Aorta (tissue), 5 donors: ENCODE results near the gene DHRS7C. TPM values are rescaled to one million over a fixed set of nuclear protein-coding genes. Genes with fewer than 3 reads are reported as not detected.

ENCODE experiments used
- ATAC-seq: fragments of 200-7000 bp; cut with Tn5 transposase; one replicate; pipeline ENCODE4 v1.9.1; 2022; ENCODE audit warnings: moderate library complexity; ENCODE audit not compliant: low FRiP score
- DNase-seq, 2 donors: peaks; one replicate each; pipeline ENCODE4 v3.0.0-alpha.2; 2020
- H3K27ac ChIP-seq, 2 donors: one replicate each; pipeline ENCODE4 v1.5.1; 2013; ENCODE audit warnings: low read length in 2 of 2, mild to moderate bottlenecking in 2 of 2, moderate library complexity in 2 of 2, control low read depth in 1 of 2, inconsistent platforms in 1 of 2, low read depth in 1 of 2
- H3K27me3 ChIP-seq, 2 donors: one replicate each; pipeline ENCODE4 v1.6.1; 2013; ENCODE audit warnings: control low read depth in 1 of 2, low read length in 1 of 2, mild to moderate bottlenecking in 1 of 2, moderate library complexity in 1 of 2; ENCODE audit not compliant: insufficient read depth in 2 of 2, control insufficient read depth in 1 of 2
- H3K36me3 ChIP-seq, 2 donors: one replicate each; pipeline ENCODE4 v1.6.1; 2013; ENCODE audit warnings: control low read depth in 1 of 2, low read length in 1 of 2, mild to moderate bottlenecking in 1 of 2; ENCODE audit not compliant: insufficient read depth in 2 of 2, control insufficient read depth in 1 of 2
- H3K4me1 ChIP-seq, 2 donors: one replicate each; pipeline ENCODE4 v1.6.1; 2013; ENCODE audit warnings: low read length in 2 of 2, control low read depth in 1 of 2, mild to moderate bottlenecking in 1 of 2, moderate library complexity in 1 of 2; ENCODE audit not compliant: insufficient read depth in 2 of 2, control insufficient read depth in 1 of 2
- H3K4me3 ChIP-seq, 2 donors: one replicate each; pipeline ENCODE4 v1.5.1; 2013; ENCODE audit warnings: low read length in 2 of 2, control low read depth in 1 of 2, mild to moderate bottlenecking in 1 of 2
- H3K9me3 ChIP-seq: one replicate; pipeline ENCODE4 v1.6.1; 2013; ENCODE audit warnings: mild to moderate bottlenecking, low read length; ENCODE audit not compliant: control insufficient read depth
- WGBS, 2 donors: extraction: QIAGEN DNeasy Blood & Tissue Kit; methylation state at CpG; one replicate each; pipeline ENCODE4 v1.1.7; 2013; 5-methylcytosine and 5-hydroxymethylcytosine counted together
- intact Hi-C, 2 donors: fragments of 100-400 bp; cut with DNase I; formaldehyde crosslinking; loops; one replicate each; pipeline versions ENCODE4 v1.14.2 to v1.15.0; 2022
- polyA plus RNA-seq, 2 donors: library from polyadenylated mRNA; stranded (reverse); fragments of 200-250 nt; gene quantifications; one replicate each; pipeline ENCODE4 v1.2.3, GENCODE V29; 2013
- total RNA-seq, 2 donors: library from RNA; stranded (reverse); fragmentation: NEBNext Ultra II Directional; extraction: Animal tissue kit (Norgen Biotek cat#: 25700); gene quantifications; one replicate each; pipeline ENCODE4 v1.2.1, GENCODE V29; 2021
- donor health status: healthy with polysubstance abuse.
- donor health status: Bipolar disorder and iron deficiency.
- donor health status: DM: no; HTN: no; CAD: no.
- donor health status: DM: no; HTN: no; CAD: no.
- donor health status: DM: yes; HTN: yes; CAD: no.

Gene DHRS7C
- total and polyA plus RNA-seq, 4 donors = not detected

DNA sequence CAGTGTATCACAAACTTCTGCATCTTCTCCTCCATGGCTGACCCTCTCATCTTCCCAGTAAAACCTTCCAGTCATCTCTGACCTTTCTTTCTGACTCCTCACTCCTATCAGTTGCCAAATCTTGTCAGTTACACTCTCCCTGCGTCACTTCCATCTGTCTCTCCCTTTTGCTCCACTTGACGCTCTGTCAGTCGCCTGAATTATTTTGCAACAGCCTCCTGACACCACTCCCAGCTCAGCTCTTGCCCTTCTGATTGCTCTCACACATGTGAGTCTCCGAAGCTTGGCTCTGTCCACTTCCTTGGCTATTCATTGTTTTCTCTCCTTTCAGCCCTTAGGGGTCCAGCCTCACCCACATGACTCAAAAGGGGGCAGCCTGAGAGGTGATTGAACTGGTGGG is 27.7 kb downstream of the DHRS7C start:
- Histone ChIP-seq H3K4me1 (no peaks in the 10 kb centered on the region), H3K27ac (no peak overlapping the region), H3K4me3 (no peak overlapping the region), H3K36me3 (no peaks in the 10 kb centered on the region), H3K27me3 (peaks cover 0 to 1% of the 10 kb centered on the region in 2 donors), H3K9me3 (no peaks in the 10 kb centered on the region)
- WGBS, 2 donors = 25% methylated on average over 4 of the region's 4 CpGs
- intact Hi-C loops = no loop called here
- ATAC-seq = no peak
- no peak for DNase-seq

DNA sequence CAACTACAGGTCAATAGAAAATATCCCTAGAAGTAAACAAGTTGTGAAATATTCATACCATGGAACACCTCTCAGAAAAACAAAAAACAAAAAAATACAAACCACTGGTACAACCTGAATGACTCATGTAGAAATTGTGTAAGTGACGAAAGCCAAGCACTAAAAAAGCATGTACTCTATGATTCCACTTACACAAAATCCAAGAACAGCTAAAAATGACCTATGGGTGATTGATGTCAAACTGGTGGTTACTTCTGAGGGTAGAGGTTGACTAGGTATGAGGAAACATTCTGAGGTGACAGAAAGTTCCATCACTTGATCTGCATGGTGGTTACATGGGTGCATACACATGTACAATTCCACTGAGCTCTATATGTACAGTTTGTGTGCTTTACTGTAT is 31.1 kb downstream of the DHRS7C start:
- H3K36me3 ChIP-seq = no peaks in the 10 kb centered on the region
- 59 to 74% methylated on average over 1 of the region's 1 CpG for WGBS, 2 donors

DNA sequence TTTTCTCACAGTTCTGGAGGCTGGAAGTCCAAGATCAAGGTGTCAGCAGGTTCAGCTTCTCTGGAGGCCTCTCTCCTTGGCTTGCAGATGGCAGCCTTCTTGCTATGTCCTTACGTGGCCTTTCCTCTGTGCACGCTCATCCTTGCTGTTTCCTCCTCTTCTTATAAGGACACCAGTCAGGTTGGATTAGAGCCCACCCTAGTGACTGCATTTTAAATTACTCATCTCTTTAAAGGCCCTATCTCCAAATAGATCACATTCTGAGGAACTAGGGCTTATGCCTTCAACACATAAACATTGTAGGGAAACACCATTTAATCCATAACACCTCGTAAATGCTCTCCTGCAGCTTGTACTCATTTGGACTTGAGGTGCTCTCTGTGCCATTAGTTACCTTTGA is 36.3 kb downstream of the DHRS7C start:
- WGBS, 2 donors = 75 to 76% methylated on average over 3 of the region's 3 CpGs
- Histone ChIP-seq H3K9me3 (peaks cover 8% of the 10 kb centered on the region), H3K27ac (no peak overlapping the region), H3K27me3 (peaks cover 0 to 3% of the 10 kb centered on the region in 2 donors), H3K36me3 (no peaks in the 10 kb centered on the region), H3K4me3 (no peak overlapping the region), H3K4me1 (no peaks in the 10 kb centered on the region)
- DNase-seq (no peak), ATAC-seq (no peak)
- intact Hi-C loops = no loop called here

More for the DNA sequence above, 31.1 kb downstream of the DHRS7C start:
- ATAC-seq = no peak
- Histone ChIP-seq H3K27me3 (peaks cover 0 to 1% of the 10 kb centered on the region in 2 donors), H3K9me3 (peaks cover 2% of the 10 kb centered on the region), H3K27ac (no peak overlapping the region), H3K4me1 (no peaks in the 10 kb centered on the region), H3K4me3 (no peak overlapping the region)
- no peak for DNase-seq
- intact Hi-C loops = no loop called here

DNA sequence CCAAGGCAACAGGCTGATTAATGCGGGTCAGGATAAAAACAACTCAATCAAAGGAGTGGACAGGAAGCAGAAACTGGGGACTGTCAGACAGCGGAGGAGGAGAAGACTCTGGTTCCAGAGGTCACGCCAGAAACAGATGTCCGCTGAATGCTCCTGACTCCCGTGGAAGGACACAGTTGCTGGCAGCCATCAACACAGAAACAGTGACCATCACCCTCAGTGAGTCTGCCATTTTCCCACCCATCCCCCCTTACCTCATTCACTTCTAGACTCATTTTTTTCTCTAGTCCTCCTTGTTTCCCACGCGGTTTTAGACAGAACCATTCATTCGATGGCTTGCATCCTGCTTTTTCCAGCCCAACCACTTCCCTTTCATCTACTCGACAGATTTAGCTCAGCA is 40.9 kb downstream of the DHRS7C start:
- Histone ChIP-seq H3K36me3 (no peaks in the 10 kb centered on the region), H3K27me3 (peaks cover 0 to 3% of the 10 kb centered on the region in 2 donors), H3K4me3 (no peak overlapping the region), H3K4me1 (no peaks in the 10 kb centered on the region), H3K9me3 (peaks cover 6% of the 10 kb centered on the region), H3K27ac (no peak overlapping the region)
- no peak for ATAC-seq
- 36 to 43% methylated on average over 9 of the region's 9 CpGs for WGBS, 2 donors
- intact Hi-C loops = no loop called here
- DNase-seq = no peak

DNA sequence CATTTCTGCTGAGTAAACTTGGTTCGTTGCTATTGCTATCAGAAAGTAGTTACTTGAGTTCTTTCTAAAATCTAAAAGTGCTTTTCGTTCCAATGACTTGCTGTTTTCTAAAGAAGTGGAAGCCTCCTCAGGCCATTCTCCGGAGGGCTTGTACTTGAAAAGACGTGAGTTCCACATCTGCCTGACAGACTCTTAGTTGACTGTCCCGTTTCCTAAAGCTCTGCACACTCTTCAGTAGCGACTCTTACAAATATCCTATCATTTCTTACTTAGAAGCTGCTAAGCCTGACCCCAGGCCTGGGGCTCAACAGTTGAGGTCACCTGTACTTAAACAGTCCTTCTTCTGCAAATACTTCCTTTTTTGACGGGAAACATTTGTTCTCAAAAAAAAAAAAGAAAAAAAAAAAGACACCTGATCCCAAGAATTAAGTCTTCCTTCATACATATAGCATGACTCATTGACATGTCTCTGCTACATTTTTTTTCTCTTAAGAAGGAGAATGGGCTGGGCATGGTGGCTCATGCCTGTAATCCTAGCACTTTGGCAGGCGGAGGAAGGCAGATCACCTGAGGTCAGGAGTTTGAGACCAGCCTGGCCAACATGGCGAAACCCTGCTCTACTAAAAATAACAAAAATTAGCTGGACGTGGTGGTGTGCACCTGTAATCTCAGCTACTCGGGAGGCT is 61.5 kb downstream of the DHRS7C start:
- Histone ChIP-seq H3K4me1 (no peaks in the 10 kb centered on the region), H3K27me3 (peaks cover 0 to 2% of the 10 kb centered on the region in 2 donors), H3K9me3 (no peaks in the 10 kb centered on the region), H3K27ac (no peak overlapping the region), H3K4me3 (no peak overlapping the region), H3K36me3 (no peaks in the 10 kb centered on the region)
- DNase-seq = no peak
- ATAC-seq = no peak
- intact Hi-C loops = no loop called here
- WGBS, 2 donors = 70 to 71% methylated on average over 11 of the region's 11 CpGs

DNA sequence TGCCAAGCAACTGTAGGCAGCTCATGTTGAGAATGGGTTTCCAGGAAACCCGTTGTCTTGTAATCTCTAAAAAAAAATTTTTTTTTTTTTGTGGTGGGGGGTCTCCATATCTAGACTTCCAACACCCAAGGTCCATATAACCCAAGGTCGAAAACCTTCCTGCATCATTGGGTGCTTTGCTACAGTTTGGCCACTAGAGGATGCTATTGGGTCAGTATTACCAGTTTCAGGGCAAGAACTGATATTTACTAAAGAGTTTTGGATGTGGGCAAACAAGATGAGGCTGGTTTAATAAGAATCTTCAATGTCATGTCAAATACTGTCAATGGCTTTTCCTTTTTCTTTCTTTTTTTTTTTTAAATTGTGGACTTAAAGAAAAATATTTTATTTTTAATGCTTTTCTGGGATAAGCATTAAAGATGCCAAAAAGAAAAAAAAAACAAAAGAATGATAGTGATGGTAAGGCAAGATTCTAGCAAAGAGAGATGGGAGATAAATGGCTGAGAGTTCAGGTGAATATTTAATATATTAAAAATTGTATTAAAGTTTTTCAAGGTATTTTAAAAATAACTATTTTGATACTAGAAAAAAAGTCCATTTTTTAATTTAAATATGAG is 62.2 kb downstream of the DHRS7C start:
- ATAC-seq (peak; percentile 85), DNase-seq (no peak)
- WGBS, 2 donors = 2 to 5% methylated on average over 2 of the region's 2 CpGs
- no peaks in the 10 kb centered on the region for H3K9me3 ChIP-seq
- peaks cover 0 to 2% of the 10 kb centered on the region in 2 donors for H3K27me3 ChIP-seq
- H3K36me3 ChIP-seq = no peaks in the 10 kb centered on the region
- no peaks in the 10 kb centered on the region for H3K4me1 ChIP-seq
- intact Hi-C loops = no loop called here
- H3K27ac ChIP-seq = no peak overlapping the region
- H3K4me3 ChIP-seq = no peak overlapping the region

DNA sequence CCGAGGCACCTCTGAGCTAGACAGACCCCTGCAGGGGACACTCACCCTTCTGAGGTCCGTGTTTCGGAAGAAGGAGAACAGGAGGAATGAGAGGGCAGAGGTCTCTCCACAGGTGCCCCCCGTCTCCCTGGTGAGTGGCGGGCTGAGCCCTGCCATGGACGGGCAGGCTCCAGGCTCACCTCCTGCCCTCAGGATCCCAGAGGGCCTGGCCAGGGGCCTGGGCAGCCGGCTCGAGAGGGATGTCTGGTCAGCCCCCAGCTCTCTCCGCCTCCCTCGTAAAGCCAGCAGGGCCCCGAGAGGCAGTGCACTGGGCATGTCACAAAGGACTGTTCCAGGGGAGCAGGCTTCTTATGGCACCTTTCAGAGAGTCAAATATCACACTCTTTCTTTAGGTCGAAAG is 62.8 kb downstream of the DHRS7C start:
- intact Hi-C loops = no loop called here
- Histone ChIP-seq H3K27ac (no peak overlapping the region), H3K27me3 (peaks cover 0 to 2% of the 10 kb centered on the region in 2 donors), H3K36me3 (no peaks in the 10 kb centered on the region), H3K4me3 (no peak overlapping the region), H3K4me1 (no peaks in the 10 kb centered on the region), H3K9me3 (no peaks in the 10 kb centered on the region)
- no peak for DNase-seq
- ATAC-seq = no peak
- WGBS, 2 donors = 43 to 46% methylated on average over 12 of the region's 12 CpGs

DNA sequence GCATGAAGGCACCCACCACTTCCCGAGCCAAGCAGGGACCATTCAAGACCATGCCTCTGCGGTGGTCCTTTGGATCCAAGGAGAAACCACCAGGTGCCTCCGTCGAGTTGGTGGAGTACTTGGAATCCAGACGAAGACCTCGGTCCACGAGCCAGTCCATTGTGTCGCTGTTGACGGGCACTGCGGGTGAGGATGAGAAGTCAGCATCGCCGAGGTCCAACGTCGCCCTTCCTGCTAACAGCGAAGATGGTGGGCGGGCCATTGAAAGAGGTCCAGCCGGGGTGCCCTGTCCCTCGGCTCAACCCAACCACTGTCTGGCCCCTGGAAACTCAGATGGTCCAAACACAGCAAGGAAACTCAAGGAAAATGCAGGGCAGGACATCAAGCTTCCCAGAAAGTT is 63.4 kb downstream of the DHRS7C start:
- 89% methylated on average over 18 of the region's 18 CpGs for WGBS, 2 donors
- Histone ChIP-seq H3K36me3 (no peaks in the 10 kb centered on the region), H3K27me3 (peaks cover 0 to 2% of the 10 kb centered on the region in 2 donors), H3K4me3 (no peak overlapping the region), H3K27ac (no peak overlapping the region), H3K9me3 (no peaks in the 10 kb centered on the region), H3K4me1 (no peaks in the 10 kb centered on the region)
- DNase-seq = no peak
- no peak for ATAC-seq
- intact Hi-C loops = no loop called here

DNA sequence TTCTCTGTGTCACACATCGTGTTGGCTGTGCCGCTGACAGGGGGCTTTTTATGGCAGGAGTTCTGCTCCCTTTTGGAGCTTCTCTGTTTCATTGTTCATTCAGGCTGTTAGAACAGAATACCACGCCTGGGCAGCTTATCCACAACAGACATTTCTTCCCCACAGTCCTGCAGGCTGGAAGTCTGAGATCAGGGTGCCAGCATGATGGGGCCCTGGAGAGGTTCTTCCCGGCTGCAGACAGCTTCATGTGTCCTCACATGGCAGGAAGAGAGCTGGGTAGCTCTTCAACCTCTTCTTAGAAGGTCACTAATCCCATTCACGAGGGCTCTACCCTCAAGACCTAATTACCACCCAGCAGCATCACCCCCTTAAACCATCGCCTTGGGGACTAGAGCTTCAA is 65.1 kb downstream of the DHRS7C start:
- WGBS, 2 donors = 60 to 61% methylated on average over 6 of the region's 6 CpGs
- Histone ChIP-seq H3K4me3 (no peak overlapping the region), H3K36me3 (no peaks in the 10 kb centered on the region), H3K27ac (no peak overlapping the region), H3K9me3 (no peaks in the 10 kb centered on the region), H3K27me3 (peaks cover 0 to 2% of the 10 kb centered on the region in 2 donors), H3K4me1 (no peaks in the 10 kb centered on the region)
- DNase-seq (no peak), ATAC-seq (no peak)
- intact Hi-C loops = no loop called here
